ENCODE results near the gene FGB. TPM values are rescaled to one million over a fixed set of nuclear protein-coding genes. Genes with fewer than 3 reads are reported as not detected.

FGB gene
- total and polyA plus RNA-seq, 2 of the 13 experiments (the other 11 are each of a cell fraction or from before 2014, with no cell fraction given) = 226 to 784 TPM

DNA sequence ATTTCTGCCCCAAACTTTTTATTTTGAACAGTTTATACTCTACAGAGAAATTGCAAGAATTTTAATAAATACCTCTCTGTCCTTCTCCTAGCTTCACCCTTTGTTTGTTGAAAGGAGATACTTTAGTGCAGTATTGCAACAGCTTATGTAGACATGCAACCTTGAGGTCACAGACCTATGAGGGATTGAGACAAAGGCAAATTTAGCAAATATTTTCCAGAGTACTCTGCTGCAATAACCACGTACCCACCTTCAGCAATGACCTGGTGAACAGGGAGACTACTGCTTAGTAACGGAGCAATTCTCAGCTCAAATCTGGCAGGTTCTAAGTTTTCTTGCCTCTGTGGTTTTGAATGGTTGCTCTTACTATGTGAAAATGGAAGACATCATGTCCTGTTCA lies 14.5 kb downstream of the FGB start (continued):
- TF ChIP-seq, protein P1, sequence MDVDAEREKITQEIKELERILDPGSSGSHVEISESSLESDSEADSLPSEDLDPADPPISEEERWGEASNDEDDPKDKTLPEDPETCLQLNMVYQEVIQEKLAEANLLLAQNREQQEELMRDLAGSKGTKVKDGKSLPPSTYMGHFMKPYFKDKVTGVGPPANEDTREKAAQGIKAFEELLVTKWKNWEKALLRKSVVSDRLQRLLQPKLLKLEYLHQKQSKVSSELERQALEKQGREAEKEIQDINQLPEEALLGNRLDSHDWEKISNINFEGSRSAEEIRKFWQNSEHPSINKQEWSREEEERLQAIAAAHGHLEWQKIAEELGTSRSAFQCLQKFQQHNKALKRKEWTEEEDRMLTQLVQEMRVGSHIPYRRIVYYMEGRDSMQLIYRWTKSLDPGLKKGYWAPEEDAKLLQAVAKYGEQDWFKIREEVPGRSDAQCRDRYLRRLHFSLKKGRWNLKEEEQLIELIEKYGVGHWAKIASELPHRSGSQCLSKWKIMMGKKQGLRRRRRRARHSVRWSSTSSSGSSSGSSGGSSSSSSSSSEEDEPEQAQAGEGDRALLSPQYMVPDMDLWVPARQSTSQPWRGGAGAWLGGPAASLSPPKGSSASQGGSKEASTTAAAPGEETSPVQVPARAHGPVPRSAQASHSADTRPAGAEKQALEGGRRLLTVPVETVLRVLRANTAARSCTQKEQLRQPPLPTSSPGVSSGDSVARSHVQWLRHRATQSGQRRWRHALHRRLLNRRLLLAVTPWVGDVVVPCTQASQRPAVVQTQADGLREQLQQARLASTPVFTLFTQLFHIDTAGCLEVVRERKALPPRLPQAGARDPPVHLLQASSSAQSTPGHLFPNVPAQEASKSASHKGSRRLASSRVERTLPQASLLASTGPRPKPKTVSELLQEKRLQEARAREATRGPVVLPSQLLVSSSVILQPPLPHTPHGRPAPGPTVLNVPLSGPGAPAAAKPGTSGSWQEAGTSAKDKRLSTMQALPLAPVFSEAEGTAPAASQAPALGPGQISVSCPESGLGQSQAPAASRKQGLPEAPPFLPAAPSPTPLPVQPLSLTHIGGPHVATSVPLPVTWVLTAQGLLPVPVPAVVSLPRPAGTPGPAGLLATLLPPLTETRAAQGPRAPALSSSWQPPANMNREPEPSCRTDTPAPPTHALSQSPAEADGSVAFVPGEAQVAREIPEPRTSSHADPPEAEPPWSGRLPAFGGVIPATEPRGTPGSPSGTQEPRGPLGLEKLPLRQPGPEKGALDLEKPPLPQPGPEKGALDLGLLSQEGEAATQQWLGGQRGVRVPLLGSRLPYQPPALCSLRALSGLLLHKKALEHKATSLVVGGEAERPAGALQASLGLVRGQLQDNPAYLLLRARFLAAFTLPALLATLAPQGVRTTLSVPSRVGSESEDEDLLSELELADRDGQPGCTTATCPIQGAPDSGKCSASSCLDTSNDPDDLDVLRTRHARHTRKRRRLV (CRISPR knock-in tag; IDR thresholded peaks at IDR 0.05) = no peak
- TF ChIP-seq CBX2 (IDR thresholded peaks at IDR 0.05; ENCODE audit: low read depth, low read length) = no peak
- TF ChIP-seq CBX2 (CRISPR knock-in tag; IDR thresholded peaks at IDR 0.05; ENCODE audit: low read depth) = no peak
- TF ChIP-seq ZSCAN22 (CRISPR knock-in tag; IDR thresholded peaks at IDR 0.05) = no peak
- no peak for TF ChIP-seq U2AF1 (optimal IDR thresholded peaks at IDR 0.05; ENCODE audit: low read depth, low read length)
- peak; percentile 79 for TF ChIP-seq ERF (CRISPR knock-in tag; IDR thresholded peaks at IDR 0.05)
- TF ChIP-seq ZNF713 (CRISPR knock-in tag; IDR thresholded peaks at IDR 0.05) = no peak
- TF ChIP-seq MXD4 (CRISPR knock-in tag; IDR thresholded peaks at IDR 0.05) = no peak
- no peak for TF ChIP-seq SPEN (CRISPR knock-in tag; IDR thresholded peaks at IDR 0.05; ENCODE audit: low read depth)
- TF ChIP-seq, protein P2, sequence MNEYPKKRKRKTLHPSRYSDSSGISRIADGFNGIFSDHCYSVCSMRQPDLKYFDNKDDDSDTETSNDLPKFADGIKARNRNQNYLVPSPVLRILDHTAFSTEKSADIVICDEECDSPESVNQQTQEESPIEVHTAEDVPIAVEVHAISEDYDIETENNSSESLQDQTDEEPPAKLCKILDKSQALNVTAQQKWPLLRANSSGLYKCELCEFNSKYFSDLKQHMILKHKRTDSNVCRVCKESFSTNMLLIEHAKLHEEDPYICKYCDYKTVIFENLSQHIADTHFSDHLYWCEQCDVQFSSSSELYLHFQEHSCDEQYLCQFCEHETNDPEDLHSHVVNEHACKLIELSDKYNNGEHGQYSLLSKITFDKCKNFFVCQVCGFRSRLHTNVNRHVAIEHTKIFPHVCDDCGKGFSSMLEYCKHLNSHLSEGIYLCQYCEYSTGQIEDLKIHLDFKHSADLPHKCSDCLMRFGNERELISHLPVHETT (CRISPR knock-in tag; conservative IDR thresholded peaks at IDR 0.05) = no peak; the same call in 1 of the 2 replicates
- TF ChIP-seq ARID2 (CRISPR knock-in tag; IDR thresholded peaks at IDR 0.05; ENCODE audit: borderline replicate concordance) = no peak
- TF ChIP-seq PRPF4 (IDR thresholded peaks at IDR 0.05; ENCODE audit: low read depth, low read length, poor library complexity, severe bottlenecking) = no peak
- TF ChIP-seq ATRX (CRISPR knock-in tag; IDR thresholded peaks at IDR 0.05; ENCODE audit: borderline replicate concordance) = no peak
- TF ChIP-seq, protein P3, sequence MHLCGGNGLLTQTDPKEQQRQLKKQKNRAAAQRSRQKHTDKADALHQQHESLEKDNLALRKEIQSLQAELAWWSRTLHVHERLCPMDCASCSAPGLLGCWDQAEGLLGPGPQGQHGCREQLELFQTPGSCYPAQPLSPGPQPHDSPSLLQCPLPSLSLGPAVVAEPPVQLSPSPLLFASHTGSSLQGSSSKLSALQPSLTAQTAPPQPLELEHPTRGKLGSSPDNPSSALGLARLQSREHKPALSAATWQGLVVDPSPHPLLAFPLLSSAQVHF (CRISPR knock-in tag; IDR thresholded peaks at IDR 0.05) = no peak
- TF ChIP-seq RBM39 (IDR thresholded peaks at IDR 0.05; ENCODE audit: low read depth, low read length, poor library complexity, severe bottlenecking) = no peak
- peak; percentile 81; the same call in 1 of the 2 replicates for TF ChIP-seq ZFP1 (CRISPR knock-in tag; IDR thresholded peaks at IDR 0.05)
- TF ChIP-seq FOXK1 (CRISPR knock-in tag; IDR thresholded peaks at IDR 0.05; ENCODE audit: borderline replicate concordance, low read depth) = peak; percentile 87; the same call in 1 of the 2 replicates
- TF ChIP-seq MED13 (CRISPR knock-in tag; IDR thresholded peaks at IDR 0.05) = peak; percentile 77; the same call in 1 of the 2 replicates
- TF ChIP-seq, protein P4, sequence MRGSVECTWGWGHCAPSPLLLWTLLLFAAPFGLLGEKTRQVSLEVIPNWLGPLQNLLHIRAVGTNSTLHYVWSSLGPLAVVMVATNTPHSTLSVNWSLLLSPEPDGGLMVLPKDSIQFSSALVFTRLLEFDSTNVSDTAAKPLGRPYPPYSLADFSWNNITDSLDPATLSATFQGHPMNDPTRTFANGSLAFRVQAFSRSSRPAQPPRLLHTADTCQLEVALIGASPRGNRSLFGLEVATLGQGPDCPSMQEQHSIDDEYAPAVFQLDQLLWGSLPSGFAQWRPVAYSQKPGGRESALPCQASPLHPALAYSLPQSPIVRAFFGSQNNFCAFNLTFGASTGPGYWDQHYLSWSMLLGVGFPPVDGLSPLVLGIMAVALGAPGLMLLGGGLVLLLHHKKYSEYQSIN (CRISPR knock-in tag; IDR thresholded peaks at IDR 0.05; ENCODE audit: borderline replicate concordance) = no peak
- TF ChIP-seq DNMT1 (CRISPR knock-in tag; IDR thresholded peaks at IDR 0.05) = no peak
- 0 out of 2 replicates have a peak, but pooled peaks have one; percentile 28 for TF ChIP-seq ZNF788 (CRISPR knock-in tag; IDR thresholded peaks at IDR 0.05; ENCODE audit: borderline replicate concordance)
- no peak for TF ChIP-seq SP4 (CRISPR knock-in tag; IDR thresholded peaks at IDR 0.05)
- TF ChIP-seq ZNF431 (CRISPR knock-in tag; IDR thresholded peaks at IDR 0.05; ENCODE audit: borderline replicate concordance, low read depth) = no peak
- TF ChIP-seq KLF9 (CRISPR knock-in tag; IDR thresholded peaks at IDR 0.05; ENCODE audit: low read depth) = 0 out of 2 replicates have a peak, but pooled peaks have one; percentile 71
- no peak for TF ChIP-seq ZBTB7A (CRISPR knock-in tag; IDR thresholded peaks at IDR 0.05)
